ENCODE results near the gene HOXD3. TPM values are rescaled to one million over a fixed set of nuclear protein-coding genes. Genes with fewer than 3 reads are reported as not detected.

HOXD3 gene
- total RNA-seq, 2 donors from 2014 or later, result not detected

DNA sequence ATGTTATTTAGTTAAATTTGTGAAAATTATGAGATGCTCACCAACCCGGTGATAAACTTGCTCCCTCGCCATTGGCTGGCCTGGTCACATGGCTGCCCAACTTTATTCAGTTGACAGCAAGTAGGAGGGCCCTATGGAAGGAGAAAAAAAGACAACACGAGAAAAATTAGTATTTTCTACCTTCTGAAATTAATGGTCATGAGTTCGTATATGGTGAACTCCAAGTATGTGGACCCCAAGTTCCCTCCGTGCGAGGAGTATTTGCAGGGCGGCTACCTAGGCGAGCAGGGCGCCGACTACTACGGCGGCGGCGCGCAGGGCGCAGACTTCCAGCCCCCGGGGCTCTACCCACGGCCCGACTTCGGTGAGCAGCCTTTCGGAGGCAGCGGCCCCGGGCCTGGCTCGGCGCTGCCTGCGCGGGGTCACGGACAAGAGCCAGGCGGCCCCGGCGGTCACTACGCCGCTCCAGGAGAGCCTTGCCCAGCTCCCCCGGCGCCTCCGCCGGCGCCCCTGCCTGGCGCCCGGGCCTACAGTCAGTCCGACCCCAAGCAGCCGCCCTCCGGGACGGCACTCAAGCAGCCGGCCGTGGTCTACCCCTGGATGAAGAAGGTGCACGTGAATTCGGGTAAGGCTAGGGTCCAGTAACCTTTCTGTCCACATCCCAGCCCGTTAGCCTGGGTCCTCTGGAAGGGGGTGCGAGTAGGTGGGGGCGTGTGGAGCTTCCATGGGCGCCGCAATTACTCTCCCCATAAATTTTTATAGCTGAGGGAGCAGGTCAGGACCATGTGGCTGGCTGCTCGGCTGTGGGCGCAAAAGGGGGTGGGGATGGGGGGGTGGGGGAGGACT lies 5.4 kb upstream of the HOXD3 start, which contains the start of gene HOXD4:
HOXD4 (plus strand) TSS at position 109 of the 846 bp plus-strand sequence; CDS start at position 193, 84 bp downstream.
- Mint-ChIP-seq H3K27ac (no peak within 1 kb of the TSS), H3K36me3 (peaks cover 0 to 25% of the 10 kb centered on the region in 2 donors), H3K9me3 (no peaks in the 10 kb centered on the region)
- ATAC-seq (no peak), DNase-seq (ENCODE audit: low spot score in 2 of 2) (no peak)

DNA sequence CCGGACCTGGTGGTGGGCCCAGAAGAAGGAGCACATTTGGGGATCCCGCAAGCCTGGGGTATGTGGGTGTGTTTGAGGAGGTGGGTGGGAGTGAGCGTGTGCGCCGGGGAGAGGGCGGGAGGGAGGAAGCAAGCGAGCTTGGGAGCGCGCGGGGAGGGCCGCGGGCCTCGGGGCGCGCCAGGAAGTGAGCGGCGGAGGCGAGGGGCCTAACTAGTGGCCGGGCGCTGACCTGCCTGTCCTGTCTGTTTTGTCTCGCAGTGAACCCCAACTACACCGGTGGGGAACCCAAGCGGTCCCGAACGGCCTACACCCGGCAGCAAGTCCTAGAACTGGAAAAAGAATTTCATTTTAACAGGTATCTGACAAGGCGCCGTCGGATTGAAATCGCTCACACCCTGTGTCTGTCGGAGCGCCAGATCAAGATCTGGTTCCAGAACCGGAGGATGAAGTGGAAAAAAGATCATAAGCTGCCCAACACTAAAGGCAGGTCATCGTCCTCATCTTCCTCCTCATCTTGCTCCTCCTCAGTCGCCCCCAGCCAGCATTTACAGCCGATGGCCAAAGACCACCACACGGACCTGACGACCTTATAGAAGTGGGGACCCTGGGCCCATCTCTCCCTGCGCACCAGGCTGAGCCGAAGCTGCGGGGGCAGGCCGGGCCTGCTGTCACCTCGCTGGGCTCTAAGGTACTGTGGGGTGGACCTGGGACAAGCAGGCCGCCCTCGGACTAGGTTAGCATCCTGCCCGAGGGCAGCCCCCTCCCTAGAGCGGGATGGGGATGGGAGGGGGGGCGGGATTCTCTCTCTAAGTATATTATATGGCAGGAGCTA lies 4.5 kb upstream of the HOXD3 start:
- Mint-ChIP-seq H3K9me3 (no peaks in the 10 kb centered on the region), H3K36me3 (peaks cover 0 to 22% of the 10 kb centered on the region in 2 donors), H3K27ac (no peak overlapping the region)
- ATAC-seq (no peak), DNase-seq (ENCODE audit: low spot score in 2 of 2) (no peak)

DNA sequence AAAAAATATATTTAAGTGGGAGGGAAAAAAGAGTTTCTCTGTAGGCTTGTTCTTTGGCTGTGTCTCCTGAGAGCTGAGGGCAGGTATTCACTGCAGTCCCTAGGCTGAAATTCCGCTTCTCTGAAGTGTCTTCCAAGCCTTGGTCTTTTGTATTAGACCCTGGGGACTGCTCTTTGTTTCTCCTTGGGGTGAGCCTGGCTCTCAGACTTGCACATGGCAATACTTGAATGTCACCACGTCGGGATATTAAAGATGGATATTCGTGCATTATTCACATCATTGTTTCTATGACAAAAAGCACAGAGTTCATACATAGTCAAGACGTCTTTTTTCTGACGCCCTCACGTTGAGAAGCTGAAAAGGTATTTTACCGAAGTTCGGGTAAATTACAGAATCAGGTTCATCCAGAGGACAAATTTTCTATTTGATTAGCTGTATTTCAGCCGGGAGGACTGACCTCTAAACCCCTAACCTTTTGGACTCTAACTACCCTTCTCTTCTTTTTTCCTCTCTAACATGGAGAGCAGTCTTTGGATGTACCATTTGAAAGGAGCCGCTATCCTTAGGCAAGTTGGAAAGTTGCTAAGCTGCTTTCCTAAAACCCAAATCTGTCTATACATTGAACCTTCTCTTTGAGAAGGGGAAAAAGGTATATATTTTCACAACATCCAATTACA lies 2.4 kb upstream of the HOXD3 start:
- H3K27ac Mint-ChIP-seq, result no peak overlapping the region
- no peak for DNase-seq (ENCODE audit: low spot score in 2 of 2)
- no peak for ATAC-seq

GRCh38 chr2:176155356-176156044 lies 1.6 kb upstream of the HOXD3 start:
- ATAC-seq, result no peak

More for the DNA sequence above, 2.4 kb upstream of the HOXD3 start:
- Mint-ChIP-seq H3K9me3 (no peaks in the 10 kb centered on the region), H3K36me3 (peaks cover 0 to 23% of the 10 kb centered on the region in 2 donors)

GRCh38 chr2:176156301-176156806 lies 753 bp upstream of the HOXD3 start:
- Mint-ChIP-seq H3K36me3 (peaks cover 6 to 18% of the 10 kb centered on the region in 2 donors), H3K9me3 (no peaks in the 10 kb centered on the region), H3K27ac (no peak overlapping the region)
- DNase-seq (ENCODE audit: low spot score in 2 of 2), result no peak
- no peak for ATAC-seq

More at GRCh38 chr2:176155356-176156044, 1.6 kb upstream of the HOXD3 start:
- Mint-ChIP-seq H3K36me3 (peaks cover 0 to 17% of the 10 kb centered on the region in 2 donors), H3K27ac (no peak overlapping the region), H3K9me3 (no peaks in the 10 kb centered on the region)
- DNase-seq (ENCODE audit: low spot score in 2 of 2), result no peak

GRCh38 chr2:176157499-176158185 lies 535 bp downstream of the HOXD3 start:
- H3K27ac Mint-ChIP-seq, result no peak overlapping the region
- no peak for ATAC-seq
- H3K9me3 Mint-ChIP-seq, result no peaks in the 10 kb centered on the region
- peaks cover 6 to 26% of the 10 kb centered on the region in 2 donors for H3K36me3 Mint-ChIP-seq
- DNase-seq (ENCODE audit: low spot score in 2 of 2), result no peak

GRCh38 chr2:176158186-176158591 lies 1.1 kb downstream of the HOXD3 start:
- ATAC-seq (no peak), DNase-seq (ENCODE audit: low spot score in 2 of 2) (no peak)
- peaks cover 7 to 28% of the 10 kb centered on the region in 2 donors for H3K36me3 Mint-ChIP-seq
- H3K9me3 Mint-ChIP-seq, result no peaks in the 10 kb centered on the region
- H3K27ac Mint-ChIP-seq, result no peak overlapping the region

DNA sequence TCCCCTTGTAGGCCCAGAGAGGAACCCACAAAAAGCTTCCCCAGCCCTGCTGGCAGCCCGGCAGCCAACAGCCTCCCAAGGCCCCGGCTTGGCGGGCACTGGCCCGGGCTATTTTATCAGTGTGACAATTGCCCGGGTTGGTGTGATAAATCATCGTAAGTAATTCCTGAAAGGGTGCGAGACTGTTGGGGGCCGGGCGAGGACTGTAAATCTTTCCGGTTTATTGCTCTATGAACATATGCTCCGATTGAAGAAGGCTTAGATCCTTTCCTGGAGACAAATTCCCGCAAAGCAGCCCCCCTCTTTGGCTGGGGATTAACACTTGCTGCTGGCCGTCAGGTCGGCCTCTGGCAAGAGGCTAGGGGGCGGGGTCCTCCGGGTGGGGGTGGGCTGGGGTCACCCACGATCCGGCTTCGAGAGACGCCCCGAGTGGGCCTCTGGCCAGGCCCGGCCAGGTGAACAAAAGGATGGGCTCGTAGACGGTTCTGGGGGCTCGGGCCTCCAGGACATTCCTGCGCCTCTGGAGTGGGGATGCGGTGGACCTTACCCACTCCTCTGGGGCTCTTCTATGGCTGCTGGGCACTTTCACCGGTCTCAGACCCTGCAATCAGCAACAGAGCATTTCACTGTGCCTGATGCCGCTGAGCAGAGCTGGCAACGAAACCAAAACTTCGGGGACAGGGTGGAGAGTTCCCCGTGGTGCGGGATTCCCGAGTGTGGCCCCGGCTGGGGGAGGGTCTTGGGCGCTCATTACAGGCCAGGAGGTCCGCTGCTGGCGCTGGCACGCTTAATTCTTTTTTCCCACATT lies 2.0 kb downstream of the HOXD3 start:
- Mint-ChIP-seq H3K27ac (no peak overlapping the region), H3K9me3 (peaks cover 2 to 6% of the 10 kb centered on the region in 2 donors), H3K36me3 (peaks cover 16 to 37% of the 10 kb centered on the region in 2 donors)
- ATAC-seq, result no peak
- DNase-seq (ENCODE audit: low spot score in 2 of 2), result no peak

DNA sequence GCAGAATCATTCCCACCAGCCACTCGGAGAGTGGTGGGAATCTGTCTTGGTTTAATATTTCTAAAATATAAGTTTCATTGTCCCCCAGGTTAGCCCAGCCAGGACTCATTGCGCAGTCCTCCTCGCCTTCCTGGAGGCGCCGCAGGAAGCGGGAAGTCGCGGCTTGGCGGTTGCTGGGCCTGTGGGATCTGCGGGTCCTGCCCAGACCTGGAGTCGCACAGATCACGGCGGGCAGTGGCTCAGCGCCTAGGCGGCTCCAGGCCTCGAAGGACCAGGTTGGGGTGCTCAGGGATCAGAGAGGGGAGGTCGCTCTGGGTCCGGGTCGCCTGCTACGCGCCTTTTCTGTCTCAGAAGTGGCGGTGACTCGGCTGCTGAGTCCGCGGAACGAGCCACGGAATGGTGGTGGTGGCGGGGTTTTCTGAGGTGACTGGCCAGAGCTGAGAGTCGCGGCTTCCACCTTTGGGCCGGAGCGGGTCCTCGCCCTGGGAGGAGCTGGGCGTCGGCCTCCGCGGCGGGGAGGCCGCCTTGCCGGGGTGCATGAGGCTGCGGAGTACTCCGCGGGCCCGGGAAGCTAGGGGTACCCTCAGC lies 2.6 kb downstream of the HOXD3 start:
- peaks cover 19 to 42% of the 10 kb centered on the region in 2 donors for H3K36me3 Mint-ChIP-seq
- H3K27ac Mint-ChIP-seq, result no peak overlapping the region
- peaks cover 5 to 8% of the 10 kb centered on the region in 2 donors for H3K9me3 Mint-ChIP-seq
- ATAC-seq, result no peak
- DNase-seq (ENCODE audit: low spot score in 2 of 2), result no peak

GRCh38 chr2:176160251-176160985 lies 3.3 kb downstream of the HOXD3 start:
- ATAC-seq, result no peak

DNA sequence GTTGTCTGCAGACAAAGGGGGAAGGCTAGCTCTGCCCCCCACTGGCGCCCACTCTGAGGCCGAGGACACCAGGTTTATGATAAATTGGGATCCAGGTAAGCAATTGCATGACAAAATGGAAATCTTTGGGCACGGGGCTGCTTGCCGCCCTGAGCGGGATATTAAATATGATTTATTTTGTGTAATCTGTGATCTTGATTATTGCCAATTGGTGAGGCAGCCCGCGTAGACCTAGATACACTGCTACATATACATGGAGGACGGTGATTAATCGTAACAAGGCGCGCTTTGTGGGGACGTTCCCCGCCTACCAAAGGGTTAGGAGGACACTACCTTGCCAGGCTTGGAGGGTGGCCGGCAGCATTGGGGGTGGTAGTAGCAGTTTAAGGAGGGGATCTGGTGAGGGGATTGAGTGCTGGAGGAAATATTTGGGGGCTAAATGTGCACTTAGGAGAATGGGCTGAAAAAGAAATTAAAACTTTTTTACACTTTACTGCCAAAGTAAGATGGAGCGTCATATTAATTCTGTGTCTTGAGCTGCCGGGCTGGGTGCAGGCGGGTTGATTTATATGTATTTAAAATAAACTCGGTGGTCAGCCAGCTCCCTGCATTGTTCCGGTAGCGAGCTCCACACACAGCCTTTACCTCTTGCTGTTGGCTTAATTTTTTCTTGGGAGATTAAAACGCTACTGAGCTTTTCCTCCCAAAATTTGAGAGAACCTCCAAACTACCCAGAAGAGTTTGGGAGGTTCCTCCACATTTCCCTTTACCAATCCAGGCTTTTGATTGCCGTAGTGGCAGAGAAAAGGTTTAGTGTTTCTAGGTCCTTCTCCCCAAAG lies 4.1 kb downstream of the HOXD3 start:
- DNase-seq (ENCODE audit: low spot score in 2 of 2) (no peak), ATAC-seq (no peak)
- H3K27ac Mint-ChIP-seq, result peak overlapping the region in 1 of 2 donors; percentile 29
- peaks cover 5 to 8% of the 10 kb centered on the region in 2 donors for H3K9me3 Mint-ChIP-seq
- H3K36me3 Mint-ChIP-seq, result peaks cover 19 to 42% of the 10 kb centered on the region in 2 donors

More at GRCh38 chr2:176160251-176160985, 3.3 kb downstream of the HOXD3 start:
- H3K36me3 Mint-ChIP-seq, result peaks cover 19 to 42% of the 10 kb centered on the region in 2 donors
- H3K27ac Mint-ChIP-seq, result peak overlapping the region in 1 of 2 donors; percentile 55
- DNase-seq (ENCODE audit: low spot score in 2 of 2), result no peak
- peaks cover 5 to 8% of the 10 kb centered on the region in 2 donors for H3K9me3 Mint-ChIP-seq

- Mint-ChIP-seq H3K27ac (no peak overlapping the region), H3K9me3 (peaks cover 5 to 8% of the 10 kb centered on the region in 2 donors), H3K36me3 (peaks cover 19 to 42% of the 10 kb centered on the region in 2 donors)
- ATAC-seq (no peak), DNase-seq (ENCODE audit: low spot score in 2 of 2) (no peak)
Measured at GRCh38 chr2:176161825-176162626, 4.9 kb downstream of the HOXD3 start.
